AG08395 (cell line): Measurements from ENCODE around the gene TM4SF4.
A peak's percentile ranks its signal among the peaks of the same experiment; 100 is the strongest.

ENCODE experiments used
- DNase-seq: peaks from one replicate; pipeline ENCODE4 v3.0.0; 2012; ENCODE audit warnings: mixed read lengths, low spot score

The TM4SF4 gene

GRCh38 chr3:149481491-149481890 lies 7.0 kb downstream of the TM4SF4 start:
- no peak for DNase-seq

GRCh38 chr3:149486726-149487125 lies 12.2 kb downstream of the TM4SF4 start:
- DNase-seq = no peak

GRCh38 chr3:149487598-149488197 lies 13.2 kb downstream of the TM4SF4 start:
- no peak for DNase-seq

GRCh38 chr3:149489060-149489690 lies 14.7 kb downstream of the TM4SF4 start:
- peak; percentile 33 for DNase-seq

GRCh38 chr3:149490260-149490971 lies 15.9 kb downstream of the TM4SF4 start:
- DNase-seq = no peak

GRCh38 chr3:149493315-149494021 lies 19.0 kb downstream of the TM4SF4 start:
- no peak for DNase-seq

GRCh38 chr3:149494022-149494758 lies 19.7 kb downstream of the TM4SF4 start:
- DNase-seq = peak; percentile 70

- peak; percentile 71 for DNase-seq
These were observed 20.5 kb downstream of the TM4SF4 start for GRCh38 chr3:149494759-149495580.

- DNase-seq = no peak
These were observed 21.2 kb downstream of the TM4SF4 start for GRCh38 chr3:149495581-149496125.

GRCh38 chr3:149496891-149497290 lies 22.4 kb downstream of the TM4SF4 start:
- DNase-seq = no peak

- DNase-seq = no peak
These were observed 23.6 kb downstream of the TM4SF4 start for GRCh38 chr3:149497966-149498670.

GRCh38 chr3:149501524-149501923 lies 27.0 kb downstream of the TM4SF4 start:
- peak; percentile 79 for DNase-seq

- no peak for DNase-seq
These were observed 27.9 kb downstream of the TM4SF4 start for GRCh38 chr3:149502438-149502837.

- DNase-seq = peak; percentile 50
These were observed 32.0 kb downstream of the TM4SF4 start for GRCh38 chr3:149506540-149506939.

- no peak for DNase-seq
These were observed 32.5 kb downstream of the TM4SF4 start for GRCh38 chr3:149506965-149507364.

GRCh38 chr3:149507491-149508324 lies 33.2 kb downstream of the TM4SF4 start:
- DNase-seq = peak; percentile 18

- no peak for DNase-seq
These were observed 35.0 kb downstream of the TM4SF4 start for GRCh38 chr3:149509526-149509925.

- no peak for DNase-seq
These were observed 36.0 kb downstream of the TM4SF4 start for GRCh38 chr3:149510480-149510879.

- no peak for DNase-seq
These were observed 36.6 kb downstream of the TM4SF4 start for GRCh38 chr3:149511040-149511626.
